Stimulated activated CD8-positive, alpha-beta memory T cell treated with anti-CD3 and anti-CD28 coated beads, Interleukin-7, amount 100 ng/mL, for 1 hour (primary cell): Measurements from ENCODE around the gene NDUFC2.
A peak's percentile ranks its signal among the peaks of the same experiment; 100 is the strongest.
"Not testable (repeated sequence)": the region's sequence is repeated elsewhere in the genome, so short reads cannot be mapped to it uniquely, and the experiment has no call there.

Experiments
- DNase-seq, 2 donors: peaks; one replicate each; pipeline ENCODE4 v3.0.0-alpha.2; 2020; ENCODE audit warnings: low read depth in 2 of 2

Gene NDUFC2

DNA sequence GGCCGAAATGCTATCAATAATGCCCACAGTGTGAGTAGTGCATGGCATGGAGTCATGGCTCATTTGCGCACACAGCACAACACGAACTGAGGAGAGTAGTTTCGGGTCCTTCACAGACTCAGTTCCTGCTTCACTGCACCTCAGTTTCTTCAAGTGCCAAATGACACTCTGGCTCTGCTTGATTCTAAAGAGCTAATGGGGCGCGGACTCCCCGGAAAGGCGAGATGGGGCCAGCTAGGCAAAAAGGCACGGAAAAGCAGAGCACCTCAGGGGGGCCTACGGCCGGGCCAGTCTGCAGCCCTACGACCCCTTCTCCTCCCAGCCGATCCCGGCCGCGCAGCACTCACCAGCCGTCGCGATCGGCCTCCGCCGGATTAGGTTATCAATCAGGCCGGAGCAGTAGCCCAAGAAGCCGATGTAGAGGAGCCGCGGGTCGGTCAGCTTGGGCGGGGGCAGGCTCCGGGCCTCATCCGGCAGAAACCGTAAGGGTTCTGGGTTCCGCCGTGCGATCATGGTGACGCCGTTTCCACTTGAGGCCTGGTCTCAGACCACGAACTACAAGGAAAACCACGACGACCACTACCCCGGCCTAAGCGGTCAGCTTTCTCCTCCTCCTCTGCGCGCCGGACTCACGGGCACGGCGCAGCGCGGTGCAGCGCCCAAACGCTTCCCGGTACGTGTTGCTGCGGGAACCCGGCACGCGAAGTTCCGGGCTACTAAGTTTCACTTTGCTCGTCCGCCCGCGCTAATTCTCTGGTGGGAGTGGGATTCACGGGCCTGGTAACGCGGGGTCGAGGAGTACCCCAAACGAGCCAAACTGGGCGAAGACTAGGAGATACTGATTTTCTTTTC lies at the start of gene NDUFC2:
Gene NDUFC2, minus strand, starts transcription at position 631 of the 852 bp plus-strand sequence. Its CDS starts 118 bp downstream, at position 513.
- peak; percentile 10 to 41 for DNase-seq

DNA sequence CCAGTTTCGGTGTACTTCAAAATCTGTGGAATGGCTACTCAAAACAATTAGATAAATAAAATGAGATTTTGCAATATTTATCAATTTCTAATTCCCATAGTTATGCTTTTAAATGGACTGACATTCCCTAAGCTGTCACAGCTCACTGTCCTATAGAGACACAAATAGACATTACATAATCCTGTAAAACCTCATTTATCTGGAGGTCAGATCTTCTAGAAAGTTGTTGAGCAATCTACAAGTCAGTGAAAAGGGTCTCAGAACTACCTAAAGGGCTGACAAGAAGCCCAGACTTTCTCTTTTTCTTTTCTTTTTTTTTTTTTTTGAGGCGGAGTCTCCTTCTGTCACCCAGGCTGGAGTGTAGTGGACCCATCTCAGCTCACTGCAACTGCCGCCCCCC lies 47.7 kb upstream of the NDUFC2 start:
- DNase-seq = no peak

GRCh38 chr11:78112582-78113275 lies 33.1 kb upstream of the NDUFC2 start:
- DNase-seq = no peak

- DNase-seq = no peak
These were observed 31.6 kb upstream of the NDUFC2 start for GRCh38 chr11:78111298-78111697.

- DNase-seq = no peak
These were observed 31.2 kb upstream of the NDUFC2 start for GRCh38 chr11:78110830-78111229.

- DNase-seq = no peak
These were observed 30.7 kb upstream of the NDUFC2 start for GRCh38 chr11:78110351-78110750.

- no peak for DNase-seq
These were observed 29.7 kb upstream of the NDUFC2 start for GRCh38 chr11:78109081-78110015.

- DNase-seq = no peak
These were observed 21.2 kb upstream of the NDUFC2 start for GRCh38 chr11:78100676-78101472.

GRCh38 chr11:78100261-78100660 lies 20.6 kb upstream of the NDUFC2 start:
- no peak for DNase-seq

GRCh38 chr11:78099666-78100065 lies 20.0 kb upstream of the NDUFC2 start:
- DNase-seq = no peak

DNA sequence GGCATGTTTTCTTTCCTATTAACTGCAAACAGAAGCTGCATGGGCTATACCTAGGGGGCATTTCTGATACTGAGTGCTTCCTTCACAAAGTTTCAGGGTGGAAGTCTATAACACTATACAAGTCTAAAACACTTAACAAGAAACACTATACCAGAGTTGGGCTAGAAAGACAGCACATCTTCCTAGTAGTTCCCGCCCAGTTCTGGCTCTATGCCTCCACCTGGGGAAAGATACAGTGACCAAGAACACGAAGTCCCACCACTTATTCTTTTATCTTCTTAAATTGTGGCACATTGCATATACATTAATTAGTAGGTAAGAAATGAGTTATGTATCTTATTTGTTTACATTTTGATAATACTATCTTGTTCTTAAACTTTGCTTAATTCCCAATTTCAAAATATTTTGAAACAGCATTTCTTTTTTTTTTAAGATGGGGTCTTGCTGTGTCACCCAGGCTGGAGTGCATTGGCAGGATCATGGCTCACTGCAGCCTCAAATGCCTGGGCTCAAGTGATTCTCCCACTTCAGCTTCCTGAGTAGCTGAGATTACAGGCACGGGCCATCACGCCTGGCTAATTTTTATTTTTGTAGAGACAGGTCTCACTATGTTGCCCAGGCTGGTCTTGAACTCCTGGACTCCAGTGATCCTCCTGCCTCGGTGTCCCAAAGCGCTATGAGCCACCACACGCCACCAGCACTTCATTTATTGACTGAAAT lies 18.2 kb upstream of the NDUFC2 start:
- DNase-seq = no peak

DNA sequence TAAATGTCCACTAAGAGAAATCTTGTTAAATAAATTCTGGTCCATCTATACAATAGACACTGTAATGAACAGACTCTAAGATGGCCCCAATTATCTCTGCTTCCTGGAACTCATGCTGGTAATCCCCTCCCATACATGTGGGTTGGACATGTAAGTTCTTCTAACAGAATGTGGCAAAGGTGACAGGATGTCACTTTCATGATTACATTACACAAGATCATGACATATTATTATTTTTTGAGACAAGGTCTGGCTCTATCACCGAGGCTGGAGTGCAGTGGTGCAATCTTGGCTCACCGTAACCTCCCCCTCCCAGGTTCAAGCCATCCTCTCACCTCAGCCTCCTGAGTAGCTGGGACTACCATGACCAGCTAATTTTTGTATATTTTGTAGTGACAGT lies 14.6 kb upstream of the NDUFC2 start:
- no peak for DNase-seq

DNA sequence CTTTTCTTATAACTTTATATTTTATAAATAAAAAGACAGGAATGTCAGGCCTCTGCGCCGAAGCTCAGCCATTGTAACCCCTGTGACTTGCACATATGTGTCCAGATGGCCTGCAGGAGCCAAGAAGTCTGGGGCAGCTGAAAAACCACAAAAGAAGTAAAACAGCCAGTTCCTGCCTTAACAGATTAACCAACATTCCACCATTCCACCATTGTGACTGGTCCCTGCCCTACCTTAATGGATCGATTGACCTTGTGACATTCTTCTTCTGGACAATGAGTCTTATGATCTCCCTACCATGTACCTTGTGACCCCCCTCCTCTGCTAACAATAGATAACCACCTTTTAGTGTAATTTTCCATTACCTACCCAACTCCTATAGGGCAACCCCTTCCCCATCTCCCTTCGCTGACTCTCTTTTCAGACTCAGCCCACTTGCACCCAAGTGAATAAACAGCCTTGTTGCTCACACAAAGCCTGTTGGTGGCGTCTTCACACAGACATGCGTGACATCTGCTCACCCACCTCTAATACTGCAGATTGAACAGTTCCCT lies 6.9 kb upstream of the NDUFC2 start:
- not testable (repeated sequence) for DNase-seq

GRCh38 chr11:78085972-78086371 lies 6.3 kb upstream of the NDUFC2 start:
- DNase-seq = no peak

DNA sequence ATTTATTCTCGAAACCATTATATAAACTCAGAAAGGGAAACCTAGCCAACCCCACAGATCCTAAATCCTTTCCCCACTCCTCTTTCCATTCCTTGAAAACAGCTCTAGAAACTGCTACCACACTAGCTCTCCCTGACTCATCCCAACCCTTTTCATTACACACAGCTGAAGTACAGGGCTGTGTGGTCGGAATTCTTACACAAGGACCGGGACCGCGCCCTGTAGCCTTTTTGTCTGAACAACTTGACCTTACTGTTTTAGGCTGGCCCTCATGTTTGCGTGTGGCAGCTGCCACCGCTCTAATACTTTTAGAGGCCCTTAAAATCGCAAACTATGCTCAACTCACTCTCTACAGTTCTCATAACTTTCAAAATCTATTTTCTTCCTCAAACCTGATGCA lies 4.8 kb upstream of the NDUFC2 start:
- not testable (repeated sequence) for DNase-seq

GRCh38 chr11:78083021-78083420 lies 3.4 kb upstream of the NDUFC2 start:
- DNase-seq = no peak

DNA sequence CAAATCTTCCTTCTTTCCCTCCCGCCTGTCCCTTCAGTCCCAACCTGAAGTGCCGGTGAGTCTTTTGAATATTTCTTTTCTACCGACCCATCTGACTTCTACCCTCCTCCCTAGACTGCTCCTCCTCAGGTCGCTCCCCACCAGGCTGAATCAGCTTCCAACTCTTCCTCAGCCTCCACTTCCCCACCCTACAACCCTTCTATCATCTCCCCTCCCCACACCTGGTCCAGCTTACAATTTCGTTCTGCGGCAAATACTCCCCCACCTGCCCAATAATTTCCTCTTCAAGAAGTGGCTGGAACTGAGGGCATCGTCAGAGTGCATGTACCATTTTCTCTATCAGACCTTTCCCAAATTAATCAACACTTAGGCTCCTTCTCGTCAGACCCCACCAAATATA lies 2.5 kb upstream of the NDUFC2 start:
- DNase-seq = no peak

DNA sequence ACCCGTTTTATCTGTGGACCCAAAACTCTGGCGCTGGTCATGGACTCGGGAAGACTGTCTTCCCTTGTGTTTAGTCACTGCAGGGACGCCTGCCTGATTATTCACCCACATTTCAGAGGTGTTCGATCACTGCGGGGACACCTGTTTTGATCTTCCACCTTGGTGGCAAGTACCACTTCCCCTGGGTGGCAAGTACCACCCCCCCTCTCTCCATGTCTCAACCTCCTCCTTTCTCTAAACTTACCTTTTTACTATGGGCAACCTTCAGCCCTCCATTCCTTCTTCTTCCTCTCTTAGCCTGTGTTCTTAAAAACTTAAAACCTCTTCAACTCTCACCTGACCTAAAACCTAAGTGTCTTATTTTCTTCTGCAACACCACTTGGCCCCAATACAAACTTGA lies 1.9 kb upstream of the NDUFC2 start:
- no peak for DNase-seq

DNA sequence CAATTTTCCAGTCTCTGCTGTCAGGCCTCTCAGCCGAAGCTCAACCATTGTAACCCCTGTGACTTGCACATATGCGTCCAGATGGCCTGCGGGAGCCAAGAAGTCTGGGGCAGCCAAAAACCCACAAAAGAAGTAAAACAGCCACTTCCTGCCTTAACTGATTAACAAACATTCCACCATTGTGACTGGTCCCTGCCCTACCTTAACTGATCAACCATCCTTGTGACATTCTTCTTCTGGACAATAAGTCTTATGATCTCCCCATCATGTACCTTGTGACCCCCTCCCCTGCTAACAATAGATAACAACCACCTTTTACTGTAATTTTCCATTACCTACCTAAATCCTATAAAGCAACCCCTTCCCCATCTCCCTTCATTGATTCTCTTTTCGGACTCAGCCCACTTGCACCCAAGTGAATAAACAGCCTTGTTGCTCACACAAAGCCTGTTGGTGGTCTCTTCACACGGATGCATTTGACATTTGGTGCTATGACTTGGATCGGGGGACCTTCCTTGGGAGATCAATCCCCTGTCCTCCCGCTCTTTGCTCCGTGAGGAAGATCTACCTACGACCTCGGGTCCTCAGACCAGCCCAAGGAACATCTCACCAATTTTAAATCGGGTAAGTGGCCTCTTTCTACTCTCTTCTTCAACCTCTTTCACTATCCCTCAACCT lies 1.3 kb upstream of the NDUFC2 start:
- no peak for DNase-seq
